Suppressor macrophage treated with lipopolysaccharide for 1 hour (primary cell): ENCODE measurements around the gene DMTF1.
"Not testable (repeated sequence)": the region's sequence is repeated elsewhere in the genome, so short reads cannot be mapped to it uniquely, and the experiment has no call there.

ENCODE experiments used
- DNase-seq, 3 donors: peaks; one replicate each; pipeline ENCODE4 v3.0.0-alpha.2; 2020 to 2022

The DMTF1 gene

GRCh38 chr7:87152112-87152896, at the start of gene DMTF1:
TSS of gene DMTF1 (plus strand) at chr7:87152453. CDS start at chr7:87164942, 12,489 bp downstream.
- peak; percentile 93 to 96 (median 95) for DNase-seq

GRCh38 chr7:87105401-87105800, 46.9 kb upstream of the DMTF1 start:
- no peak for DNase-seq

GRCh38 chr7:87106974-87107612, 45.2 kb upstream of the DMTF1 start:
- DNase-seq, result no peak

DNA sequence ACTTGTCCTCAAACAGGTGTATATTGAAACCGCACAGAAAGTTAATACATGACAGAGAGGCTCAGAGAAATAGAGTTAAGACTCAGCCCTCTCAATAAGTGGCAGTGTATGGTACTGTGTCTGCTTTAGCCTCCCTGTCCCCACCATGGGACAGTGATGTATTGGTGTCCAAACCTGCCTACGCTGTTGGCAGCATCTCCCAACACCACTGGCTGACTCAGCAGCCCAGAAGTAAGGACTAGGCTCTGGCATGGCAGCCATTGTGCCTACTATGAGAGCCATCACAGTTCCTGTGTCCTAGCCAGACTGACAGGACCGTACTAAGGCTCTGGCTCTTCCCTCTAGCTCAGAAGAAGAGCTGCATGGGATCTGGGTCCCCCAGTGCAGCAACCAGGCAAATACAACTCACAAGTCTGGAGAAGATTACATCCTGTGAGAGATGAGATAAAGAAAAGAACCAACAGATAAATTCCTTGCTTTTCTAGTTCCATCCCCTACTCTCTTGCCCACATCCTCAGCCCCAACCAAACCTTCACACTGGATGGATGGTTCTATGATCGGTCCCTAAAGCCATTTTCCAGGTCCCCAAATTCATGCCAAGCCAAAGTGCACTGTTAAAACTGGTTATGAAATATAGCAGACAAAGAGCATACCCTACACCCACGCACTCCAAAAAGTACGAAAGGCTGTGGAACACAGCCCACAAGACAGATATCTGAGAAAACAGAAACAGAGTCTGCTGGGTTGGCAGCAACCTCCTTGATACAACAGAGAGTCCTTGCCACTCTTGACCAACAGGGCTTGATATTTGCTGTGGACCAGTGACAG, 44.1 kb upstream of the DMTF1 start:
- no peak for DNase-seq

GRCh38 chr7:87110778-87111177, 41.5 kb upstream of the DMTF1 start:
- peak in 1 of 3 donors; percentile 5 for DNase-seq

DNA sequence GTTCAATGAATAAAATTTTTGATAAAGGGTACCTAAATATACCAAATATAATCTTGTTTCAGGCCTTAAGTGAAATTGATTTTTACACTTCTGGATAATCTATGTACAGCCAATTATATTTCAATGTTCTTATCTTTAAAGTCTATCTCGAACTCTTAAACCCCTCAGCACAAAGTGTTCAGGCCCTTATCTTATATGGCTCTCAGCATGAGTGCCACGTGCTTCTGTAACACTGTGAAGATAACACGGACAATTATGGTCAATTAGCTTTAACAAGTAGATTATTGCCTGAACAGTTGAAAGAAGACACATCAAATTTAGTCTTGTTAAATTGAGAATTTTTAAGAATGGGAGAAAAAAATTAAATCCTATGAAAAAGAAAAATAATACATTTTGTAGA, 40.4 kb upstream of the DMTF1 start:
- no peak for DNase-seq

DNA sequence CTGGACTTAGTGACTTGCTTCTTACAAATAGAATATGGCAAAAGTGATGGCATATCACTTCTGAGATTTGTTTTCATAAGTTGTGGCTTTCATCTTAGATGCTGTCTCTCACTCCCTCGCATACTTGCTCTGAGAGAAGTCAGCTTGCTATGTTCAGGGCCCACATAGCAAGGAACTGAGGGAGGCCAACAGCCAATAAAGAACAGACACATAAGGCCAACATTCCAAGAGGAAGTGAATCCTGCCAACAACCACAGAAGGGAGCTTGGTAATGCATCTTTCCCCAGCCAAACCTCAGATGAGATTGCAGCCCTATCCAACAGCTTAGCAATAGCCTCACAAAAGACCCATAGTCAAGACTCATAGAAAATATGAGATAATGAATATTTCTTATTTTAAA, 39.2 kb upstream of the DMTF1 start:
- DNase-seq, result no peak

DNA sequence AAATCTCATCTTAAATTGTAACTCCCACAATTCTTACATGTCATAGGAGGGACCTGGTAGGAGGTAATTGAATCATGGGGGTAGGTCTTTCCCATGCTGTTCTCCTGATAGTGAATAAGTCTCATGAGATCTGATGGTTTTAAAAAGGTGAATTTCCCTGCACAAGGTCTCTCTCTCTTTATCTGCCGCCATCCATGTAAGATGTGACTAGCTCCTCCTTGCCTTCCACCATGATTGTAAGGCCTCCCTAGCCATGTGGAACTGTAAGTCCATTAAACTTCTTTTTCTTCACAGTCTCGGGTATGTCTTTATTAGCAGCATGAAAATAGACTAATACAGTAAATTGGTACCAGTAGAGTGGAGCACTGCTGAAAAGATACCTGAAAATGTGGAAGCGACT, 38.3 kb upstream of the DMTF1 start:
- not testable (repeated sequence) for DNase-seq

- not testable (repeated sequence) for DNase-seq
Observed at GRCh38 chr7:87115772-87116171, 36.5 kb upstream of the DMTF1 start.

DNA sequence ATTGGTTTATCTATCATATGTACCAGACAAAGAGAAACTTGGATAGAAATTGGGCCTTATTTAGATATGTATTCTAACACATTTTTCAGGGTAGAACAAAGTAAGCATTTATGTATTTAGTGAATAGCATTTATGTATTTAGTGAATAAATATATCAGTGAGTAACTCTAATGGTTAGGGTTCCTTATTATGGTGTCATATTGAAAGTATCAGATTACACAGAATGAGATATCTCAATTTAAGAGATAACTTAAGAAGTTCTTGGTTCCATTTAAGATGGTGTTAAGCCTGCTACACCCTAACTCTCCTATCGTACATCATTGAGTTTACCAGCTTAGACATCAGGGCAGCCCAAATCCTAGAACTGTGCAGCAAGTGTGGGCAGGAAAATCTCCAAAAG, 35.9 kb upstream of the DMTF1 start:
- no peak for DNase-seq

GRCh38 chr7:87119581-87119980, 32.7 kb upstream of the DMTF1 start:
- no peak for DNase-seq

DNA sequence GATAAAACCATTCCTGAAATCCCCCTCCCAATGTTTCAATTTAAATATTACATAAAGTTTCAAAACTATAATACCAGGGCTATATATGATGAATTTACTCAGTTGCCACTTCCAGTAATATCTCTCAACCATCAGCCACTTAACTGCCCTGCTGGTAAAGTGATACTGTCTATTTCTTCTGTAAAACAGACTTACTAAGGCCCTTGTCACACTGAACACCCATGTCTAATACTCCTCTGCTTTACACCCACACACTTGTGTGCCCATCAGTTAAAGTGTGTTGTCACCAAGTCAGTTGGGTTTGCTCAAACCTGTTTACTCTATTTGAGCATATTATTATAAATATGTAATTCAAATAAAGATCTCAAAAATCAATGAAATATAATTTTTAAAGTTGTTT, 29.1 kb upstream of the DMTF1 start:
- DNase-seq, result peak in 1 of 3 donors; percentile 5

GRCh38 chr7:87127019-87127418, 25.2 kb upstream of the DMTF1 start:
- no peak for DNase-seq

- DNase-seq, result no peak
Observed at GRCh38 chr7:87128861-87129267, 23.4 kb upstream of the DMTF1 start.

GRCh38 chr7:87129332-87129731, 22.9 kb upstream of the DMTF1 start:
- no peak for DNase-seq

GRCh38 chr7:87129848-87130247, 22.4 kb upstream of the DMTF1 start:
- DNase-seq, result no peak

DNA sequence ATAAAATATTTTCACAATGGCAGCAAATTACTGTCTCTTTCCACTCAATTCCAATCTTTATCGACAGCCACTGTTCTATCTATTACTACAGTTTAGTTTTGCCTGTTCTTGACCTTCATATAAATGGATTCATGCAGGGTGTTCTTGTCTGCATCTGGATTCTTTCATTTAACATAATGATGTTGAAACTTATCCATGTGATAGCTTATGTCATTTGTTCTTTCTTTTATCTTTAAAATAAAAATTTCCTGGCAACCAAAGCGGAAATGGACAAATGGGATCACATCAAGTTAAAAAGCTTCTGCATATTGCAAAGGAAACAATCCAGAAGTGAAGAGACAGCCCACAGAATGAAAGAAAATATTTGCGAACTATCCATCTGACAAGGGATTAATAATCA, 20.5 kb upstream of the DMTF1 start:
- no peak for DNase-seq

- no peak for DNase-seq
Observed at GRCh38 chr7:87137271-87137670, 15.0 kb upstream of the DMTF1 start.

DNA sequence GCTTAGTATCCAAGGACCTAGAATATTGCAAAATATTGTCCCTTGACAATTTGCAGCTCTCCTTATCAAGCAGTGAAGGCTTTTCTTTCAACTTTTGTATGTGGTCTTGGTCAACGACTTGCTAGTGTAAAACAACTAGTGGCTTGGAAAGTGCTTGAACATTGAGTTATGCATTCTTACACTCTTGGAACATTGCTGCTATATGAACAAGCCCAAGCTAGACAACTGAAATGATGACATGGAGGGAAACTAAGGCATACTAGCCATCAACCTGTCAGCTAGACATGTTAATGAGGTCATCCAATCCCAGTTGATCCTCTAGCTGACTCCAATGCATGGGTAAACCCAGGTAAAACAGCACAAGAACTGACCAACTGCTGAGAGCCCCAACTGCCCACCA, 12.7 kb upstream of the DMTF1 start:
- no peak for DNase-seq

- no peak for DNase-seq
Observed at GRCh38 chr7:87140271-87140748, 11.9 kb upstream of the DMTF1 start.

GRCh38 chr7:87144173-87144657, 8.0 kb upstream of the DMTF1 start:
- no peak for DNase-seq

GRCh38 chr7:87146740-87147386, 5.4 kb upstream of the DMTF1 start:
- DNase-seq, result no peak

DNA sequence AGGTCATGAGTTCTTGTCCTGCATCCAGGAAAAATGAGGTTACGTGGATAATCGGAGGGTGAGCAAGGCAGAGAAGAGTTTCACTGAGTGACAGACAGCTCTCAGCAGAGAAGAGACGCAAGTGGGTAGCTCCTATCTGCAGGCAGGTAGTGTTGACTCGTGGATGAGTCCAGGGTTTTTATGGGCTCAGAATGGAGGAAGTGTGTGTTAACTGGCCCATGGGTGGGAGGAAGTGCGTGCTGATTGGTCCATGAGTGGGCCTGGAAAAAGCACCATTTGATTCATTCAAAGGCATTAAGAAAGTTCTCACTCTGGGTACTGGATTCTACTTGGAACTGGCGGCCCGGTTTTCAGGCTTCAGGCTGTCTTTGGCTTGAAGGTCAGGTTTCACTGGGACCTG, 4.8 kb upstream of the DMTF1 start:
- peak in 1 of 3 donors; percentile 22 for DNase-seq
